ENCODE results near the gene TINAGL1. TPM values are rescaled to one million over a fixed set of nuclear protein-coding genes. Genes with fewer than 3 reads are reported as not detected.

The TINAGL1 gene
- total RNA-seq, 1 experiment from 2014 or later = 57.9 TPM

DNA sequence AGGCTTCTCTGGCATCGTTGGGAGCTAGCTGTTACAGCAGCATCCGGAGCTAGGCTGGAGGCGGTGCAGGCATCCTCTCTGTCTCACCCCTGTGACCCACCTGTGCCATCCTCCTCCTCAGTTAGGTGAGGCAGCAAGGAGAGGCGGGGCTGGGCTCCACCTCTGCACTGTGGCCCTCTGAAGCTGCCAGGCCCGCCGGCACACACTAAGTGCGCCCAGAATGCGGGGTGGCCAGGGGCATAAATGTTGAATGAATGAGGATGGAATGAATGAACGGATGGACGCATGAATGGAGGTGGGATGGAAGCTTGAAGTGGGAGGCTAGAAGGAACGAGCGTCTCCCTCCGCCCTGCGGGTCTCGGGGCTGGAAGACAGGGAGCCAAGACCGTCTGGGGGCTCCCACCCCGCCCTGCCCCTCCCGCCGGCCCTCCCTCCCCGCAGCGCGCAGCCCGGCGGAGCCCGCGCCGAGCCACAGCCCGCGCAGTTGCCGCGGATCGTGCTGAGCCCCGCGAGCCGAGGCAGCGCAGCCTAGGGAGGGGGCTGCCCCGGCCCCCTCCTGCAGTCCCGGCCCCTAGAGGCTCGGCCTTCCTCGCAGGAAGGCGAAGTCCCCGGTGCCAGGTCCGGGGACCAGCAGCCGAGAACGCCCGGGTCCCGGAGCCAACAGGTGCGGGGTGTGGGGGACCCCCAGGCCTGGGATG is 41.1 kb downstream of the TINAGL1 start, which contains the start of gene HCRTR1 (continued):
- TF ChIP-seq CTCF (IDR thresholded peaks at IDR 0.05 in 2 of 3, conservative IDR thresholded peaks at IDR 0.05 in 1 of 3; ENCODE audit: borderline replicate concordance in 1 of 3, insufficient read depth in 1 of 3, low read depth in 2 of 3, low read length in 2 of 3) (no peak), CBX3 (IDR thresholded peaks at IDR 0.05; ENCODE audit: low read depth) (no peak), RAD21 (IDR thresholded peaks at IDR 0.05; ENCODE audit: low read depth) (no peak)

DNA sequence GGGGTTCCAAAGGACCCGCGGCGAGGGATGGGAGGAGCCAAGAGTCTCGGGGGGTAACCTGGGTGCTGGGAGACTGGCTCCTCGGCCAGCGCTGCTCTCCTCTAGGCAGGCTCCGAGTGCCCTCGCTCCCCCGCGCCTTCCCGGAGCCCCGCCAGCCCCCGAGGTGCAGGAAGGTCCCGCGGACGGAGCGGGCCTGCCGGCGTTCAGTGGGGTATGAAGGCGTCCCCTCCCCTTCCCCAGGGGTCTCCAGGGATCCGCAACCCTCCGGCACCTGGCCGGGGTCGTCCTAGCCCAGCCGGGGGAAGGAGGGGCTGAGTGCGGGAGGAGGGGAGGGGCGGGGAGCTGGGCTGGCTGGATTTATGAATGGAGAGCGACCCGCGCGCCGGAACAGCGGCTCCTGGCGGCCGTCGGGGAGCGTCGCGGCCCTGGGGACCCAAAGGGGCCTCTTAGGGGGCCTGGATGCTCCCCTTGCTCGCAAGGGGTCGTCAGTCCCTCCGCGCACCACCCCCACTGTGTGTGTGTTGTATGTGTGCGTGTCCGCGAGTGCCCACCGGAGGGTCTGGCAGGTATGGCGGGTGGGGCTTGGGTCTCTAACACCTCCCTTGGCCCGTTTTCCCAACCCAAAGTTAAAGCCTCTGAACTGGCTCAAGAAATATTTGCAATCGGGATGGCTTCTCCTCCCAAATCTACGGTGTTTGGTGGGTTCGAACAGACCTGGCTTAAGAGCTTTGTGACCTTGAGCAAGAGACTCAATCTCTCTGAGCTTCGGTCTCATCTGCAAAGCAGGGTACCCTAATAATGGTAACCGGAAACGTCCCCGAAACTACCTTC is 41.8 kb downstream of the TINAGL1 start:
- Histone ChIP-seq H3K9me3 (ENCODE audit: control insufficient read depth in 1 of 2, insufficient read depth in 1 of 2, low read depth in 1 of 2, low read length in 2 of 2) (no peaks in the 10 kb centered on the region), H3K79me2 (ENCODE audit: insufficient read depth, low read length) (no peaks in the 10 kb centered on the region), H3K9me2 (ENCODE audit: insufficient read depth) (no peaks in the 10 kb centered on the region), H4K20me1 (ENCODE audit: insufficient read depth) (no peaks in the 10 kb centered on the region), H3K4me1 (ENCODE audit: control insufficient read depth in 1 of 2, insufficient read depth in 2 of 2, low read length in 2 of 2) (no peaks in the 10 kb centered on the region), H3K27me3 (ENCODE audit: insufficient read depth, low read length) (no peaks in the 10 kb centered on the region), H3K9ac (ENCODE audit: low read length) (no peak overlapping the region), H3K36me3 (ENCODE audit: control insufficient read depth in 1 of 2, insufficient read depth in 2 of 2, low read length in 2 of 2) (no peaks in the 10 kb centered on the region), H3K4me3 (replicated peaks in 1 of 2; ENCODE audit: low read depth in 1 of 2, low read length in 2 of 2) (no peak overlapping the region), H3K4me2 (ENCODE audit: low read length) (no peak overlapping the region), H3K27ac (ENCODE audit: low read depth, low read length) (no peak overlapping the region), H2AFZ (ENCODE audit: low read depth, low read length, poor library complexity, severe bottlenecking) (no peak overlapping the region)
- intact Hi-C loops (cut with micrococcal nuclease) = no loop called here
- DNase-seq (ENCODE audit: low read depth, low spot score) = no peak
- ATAC-seq = peak; percentile 88
- RAD21 ChIA-PET (ENCODE audit: low non-redundant PET in 1 of 2, low total read pairs in 2 of 2, uncharacterized antibody in 2 of 2, unreplicated experiment in 2 of 2) = no interaction called here
- no TSS peak for BruUV-seq (replicated peaks)
- POLR2A ChIA-PET = no interaction called here
- CTCF ChIA-PET = interaction anchor here (0.9 to 1.3 kb wide), 3 partner anchors 8 to 223 kb away, joined by 3 to 4 read pairs (median 4); no protein-coding TSS in a partner anchor
- TF ChIP-seq POLR2AphosphoS5 (IDR thresholded peaks at IDR 0.05; ENCODE audit: low read depth, low read length) = no peak
- no peak for TF ChIP-seq FOSL1 (IDR thresholded peaks at IDR 0.05; ENCODE audit: low read depth)
- no peak for TF ChIP-seq EZH2phosphoT487 (IDR thresholded peaks at IDR 0.05; ENCODE audit: borderline replicate concordance)
- peak; percentile 48 to 85 (median 76) for TF ChIP-seq CTCF (IDR thresholded peaks at IDR 0.05 in 2 of 3, conservative IDR thresholded peaks at IDR 0.05 in 1 of 3; ENCODE audit: borderline replicate concordance in 1 of 3, insufficient read depth in 1 of 3, low read depth in 2 of 3, low read length in 2 of 3)
